ENCODE results near the gene SH3PXD2B. TPM values are rescaled to one million over a fixed set of nuclear protein-coding genes. Genes with fewer than 3 reads are reported as not detected.

Gene SH3PXD2B
- total RNA-seq, 1 donor, result 1.3 TPM

- no peak for DNase-seq (ENCODE audit: low read depth in 2 of 3, low spot score in 2 of 3)
These were observed 353 bp downstream of the SH3PXD2B start for GRCh38 chr5:172453986-172454357.

GRCh38 chr5:172453206-172453985 is 929 bp downstream of the SH3PXD2B start:
- DNase-seq (ENCODE audit: low read depth in 2 of 3, low spot score in 2 of 3), result peak in 1 of 3 donors; percentile 40

GRCh38 chr5:172452398-172453205 is 1.7 kb downstream of the SH3PXD2B start:
- no peak for DNase-seq (ENCODE audit: low read depth in 2 of 3, low spot score in 2 of 3)

- peak in 2 of 3 donors; percentile 51 to 58 for DNase-seq (ENCODE audit: low read depth in 2 of 3, low spot score in 2 of 3)
These were observed 2.5 kb downstream of the SH3PXD2B start for GRCh38 chr5:172451771-172452197.

DNA sequence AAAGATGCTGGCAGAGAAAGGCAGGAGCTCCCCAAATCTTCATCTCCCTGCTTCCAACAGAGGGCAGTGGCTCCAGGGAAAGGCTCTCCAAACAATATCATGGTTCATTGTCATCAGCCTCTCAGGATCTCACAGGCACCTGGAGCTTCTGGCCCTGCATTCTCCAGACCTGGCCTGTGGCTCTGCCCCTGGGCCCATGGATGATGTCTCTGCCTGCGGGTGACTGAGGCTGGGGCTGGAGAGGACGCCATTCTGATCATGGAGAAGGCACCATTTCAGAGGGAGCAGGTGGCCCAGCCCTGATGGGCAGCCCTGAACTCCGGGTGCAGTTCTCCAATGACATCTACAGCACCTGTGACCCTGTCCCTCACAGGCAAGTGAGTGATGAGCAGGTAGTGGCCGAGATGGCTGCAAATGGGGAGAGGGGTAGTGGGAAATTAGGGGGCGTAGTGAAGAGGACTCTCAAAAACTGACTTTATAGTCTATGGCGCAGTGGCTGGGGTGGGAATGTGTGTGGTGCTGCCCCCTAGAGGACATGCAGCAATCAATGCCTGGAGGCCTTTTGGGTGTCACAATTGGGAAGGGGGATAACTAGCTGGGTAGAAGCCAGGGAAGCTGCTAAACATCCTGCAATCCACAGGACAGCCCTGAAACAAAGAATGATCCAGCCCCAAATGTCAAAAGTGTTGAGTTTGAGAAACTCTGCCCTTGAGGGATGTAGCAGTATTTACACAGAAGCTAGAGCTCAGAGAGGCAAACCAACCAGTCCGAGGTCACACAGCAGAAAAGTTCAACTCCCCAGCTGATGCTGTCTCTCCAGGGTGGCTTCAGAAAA is 3.2 kb downstream of the SH3PXD2B start:
- DNase-seq (ENCODE audit: low read depth in 2 of 3, low spot score in 2 of 3), result peak in 1 of 3 donors; percentile 46

DNA sequence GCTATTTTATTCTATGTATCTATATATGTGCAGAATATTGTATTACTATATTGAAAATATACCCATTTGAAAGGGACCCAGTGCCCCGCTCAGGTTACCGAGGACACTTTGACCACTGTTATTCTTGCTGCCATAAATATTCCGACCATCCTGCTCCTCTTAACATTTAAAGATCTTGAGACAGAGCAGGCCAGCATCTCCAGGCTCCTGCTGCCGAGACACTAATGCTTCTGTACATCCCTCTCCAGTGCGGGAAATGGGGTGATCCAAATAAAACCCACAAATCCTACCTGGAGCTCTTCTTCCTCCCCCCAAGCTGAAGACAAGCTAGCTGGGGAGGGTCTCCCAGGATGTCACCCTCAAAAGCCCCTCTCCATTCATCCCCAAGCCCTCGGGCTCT is 3.9 kb downstream of the SH3PXD2B start:
- DNase-seq (ENCODE audit: low read depth in 2 of 3, low spot score in 2 of 3), result no peak

GRCh38 chr5:172448999-172449398 is 5.3 kb downstream of the SH3PXD2B start:
- no peak for DNase-seq (ENCODE audit: low read depth in 2 of 3, low spot score in 2 of 3)

DNA sequence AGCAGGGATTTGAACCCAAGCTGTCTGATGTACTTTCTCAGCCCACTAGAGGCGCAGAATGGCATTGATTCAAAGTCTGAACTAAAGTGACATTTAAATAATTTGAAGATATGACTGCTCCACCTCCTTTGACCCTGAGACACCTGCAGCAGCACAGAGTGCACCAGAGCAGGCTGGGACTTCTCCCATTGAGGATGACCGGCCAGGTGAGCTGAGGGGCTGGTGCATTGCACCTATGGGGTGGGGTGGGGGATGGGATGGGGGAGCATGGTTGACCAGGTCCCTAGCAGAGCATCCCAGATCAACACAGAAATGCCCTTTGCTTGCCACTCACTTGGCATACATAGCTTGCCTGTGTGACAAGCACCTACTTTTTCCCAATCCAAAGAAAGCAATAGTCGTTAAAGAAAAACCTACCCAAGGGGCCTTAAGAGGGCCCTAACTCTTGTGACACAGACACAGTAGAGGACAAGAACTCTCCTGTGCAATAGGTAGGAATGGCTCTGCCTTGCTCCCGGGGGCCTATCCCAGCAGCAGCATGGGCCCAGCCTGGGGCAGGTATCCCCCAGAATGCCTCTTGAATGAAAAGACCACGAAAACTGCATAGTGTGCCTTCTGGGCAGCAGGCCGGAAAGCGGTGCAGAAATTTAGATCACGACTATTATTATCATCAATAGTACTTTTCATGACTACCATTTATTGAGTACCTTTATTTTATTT is 6.5 kb downstream of the SH3PXD2B start:
- no peak for DNase-seq (ENCODE audit: low read depth in 2 of 3, low spot score in 2 of 3)

GRCh38 chr5:172446336-172447051 is 7.8 kb downstream of the SH3PXD2B start:
- DNase-seq (ENCODE audit: low read depth in 2 of 3, low spot score in 2 of 3), result no peak

GRCh38 chr5:172445866-172446265 is 8.5 kb downstream of the SH3PXD2B start:
- DNase-seq (ENCODE audit: low read depth in 2 of 3, low spot score in 2 of 3), result no peak

GRCh38 chr5:172444626-172445365 is 9.5 kb downstream of the SH3PXD2B start:
- DNase-seq (ENCODE audit: low read depth in 2 of 3, low spot score in 2 of 3), result no peak

- DNase-seq (ENCODE audit: low read depth in 2 of 3, low spot score in 2 of 3), result no peak
These were observed 10.2 kb downstream of the SH3PXD2B start for GRCh38 chr5:172444110-172444510.

DNA sequence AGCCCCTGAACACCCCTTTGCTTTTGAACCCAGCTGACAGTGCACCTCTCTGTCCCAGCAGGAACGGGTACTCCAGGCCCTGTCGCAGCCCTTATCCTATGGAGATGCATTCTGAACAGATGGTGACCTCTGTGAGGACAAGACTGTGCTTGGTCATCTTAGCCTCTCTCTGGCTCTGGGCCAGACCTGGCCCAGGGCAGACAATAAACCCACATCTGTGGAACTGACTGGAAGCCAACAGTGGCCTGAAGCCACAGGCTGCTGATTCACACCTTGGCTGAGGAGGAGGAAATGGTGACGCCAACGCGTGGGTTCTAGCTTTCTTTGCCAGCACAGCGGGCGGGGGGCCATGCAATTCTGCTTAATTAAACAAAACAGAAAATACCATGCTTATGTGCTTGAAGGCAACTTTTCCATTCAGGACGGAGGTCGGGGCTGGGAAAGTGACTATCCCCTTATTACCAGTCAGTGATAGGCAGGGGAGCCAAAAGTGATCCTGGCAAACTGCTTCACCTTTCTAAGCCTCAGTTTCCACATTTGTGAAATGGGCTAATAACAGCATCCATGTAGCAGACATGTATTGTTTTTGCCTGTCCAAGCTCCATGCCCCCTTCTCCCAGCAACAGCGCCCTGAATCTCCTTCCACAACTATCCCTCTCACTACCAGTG is 10.8 kb downstream of the SH3PXD2B start:
- peak in 2 of 3 donors; percentile 91 to 94 for DNase-seq (ENCODE audit: low read depth in 2 of 3, low spot score in 2 of 3)

DNA sequence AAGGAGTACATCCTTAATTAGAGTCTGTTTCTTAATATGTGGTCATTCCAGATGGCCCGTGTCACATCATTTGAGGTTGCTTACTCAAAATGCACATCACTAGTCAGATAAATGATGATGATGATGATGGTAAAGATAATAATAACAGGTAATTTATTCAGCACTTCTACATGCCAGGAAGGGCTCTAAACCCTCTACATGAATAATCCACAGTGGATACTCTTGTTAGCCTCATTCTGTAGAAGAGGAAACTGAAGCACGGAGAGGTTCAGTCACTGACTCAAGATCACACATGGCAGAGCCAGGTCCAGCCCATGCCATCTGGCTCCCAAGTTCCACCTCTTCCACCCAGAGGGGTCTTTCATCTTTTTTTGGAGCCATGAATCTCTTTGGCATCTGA is 11.7 kb downstream of the SH3PXD2B start:
- DNase-seq (ENCODE audit: low read depth in 2 of 3, low spot score in 2 of 3), result no peak

GRCh38 chr5:172441262-172441751 is 13.0 kb downstream of the SH3PXD2B start:
- DNase-seq (ENCODE audit: low read depth in 2 of 3, low spot score in 2 of 3), result no peak

GRCh38 chr5:172440486-172440885 is 13.8 kb downstream of the SH3PXD2B start:
- DNase-seq (ENCODE audit: low read depth in 2 of 3, low spot score in 2 of 3), result no peak

- no peak for DNase-seq (ENCODE audit: low read depth in 2 of 3, low spot score in 2 of 3)
These were observed 14.4 kb downstream of the SH3PXD2B start for GRCh38 chr5:172439785-172440477.

GRCh38 chr5:172438319-172438668 is 16.0 kb downstream of the SH3PXD2B start:
- DNase-seq (ENCODE audit: low read depth in 2 of 3, low spot score in 2 of 3), result no peak

All from hematopoietic multipotent progenitor cell (in vitro differentiated cells).